Suprapubic skin (tissue), 3 donors: ENCODE results near the gene TMTC1.

Experiments used
- CTCF ChIP-seq, 2 donors: fragments of 200-600 bp in 1 of 2; fragments of 450-650 bp in 1 of 2; sonication (generic) in 1 of 2; IDR thresholded peaks; one replicate each; pipeline ENCODE4 v1.5.1; 2016 to 2019; ENCODE audit warnings: antibody characterized with exemption in 2 of 2, mild to moderate bottlenecking in 1 of 2, moderate library complexity in 1 of 2
- EP300 ChIP-seq: sonication (generic); formaldehyde crosslinking; IDR thresholded peaks from one replicate; pipeline ENCODE4 v1.6.1; 2017; ENCODE audit warnings: antibody characterized with exemption
- POLR2A ChIP-seq, 2 donors: fragments of 450-650 bp; IDR thresholded peaks; one replicate each; pipeline ENCODE4 v1.6.1; 2017; ENCODE audit warnings: antibody characterized with exemption in 2 of 2, mild to moderate bottlenecking in 2 of 2, moderate library complexity in 2 of 2

GRCh38 chr12:29691161-29691854 is 92.4 kb downstream of the TMTC1 start:
- TF ChIP-seq POLR2A (IDR thresholded peaks at IDR 0.05) (no peak), EP300 (no peak), CTCF (IDR thresholded peaks at IDR 0.05) (no peak)
